ENCODE measurements around the gene GCC1.
"Not testable (repeated sequence)": the region's sequence is repeated elsewhere in the genome, so short reads cannot be mapped to it uniquely, and the experiment has no call there.

GCC1 gene

DNA sequence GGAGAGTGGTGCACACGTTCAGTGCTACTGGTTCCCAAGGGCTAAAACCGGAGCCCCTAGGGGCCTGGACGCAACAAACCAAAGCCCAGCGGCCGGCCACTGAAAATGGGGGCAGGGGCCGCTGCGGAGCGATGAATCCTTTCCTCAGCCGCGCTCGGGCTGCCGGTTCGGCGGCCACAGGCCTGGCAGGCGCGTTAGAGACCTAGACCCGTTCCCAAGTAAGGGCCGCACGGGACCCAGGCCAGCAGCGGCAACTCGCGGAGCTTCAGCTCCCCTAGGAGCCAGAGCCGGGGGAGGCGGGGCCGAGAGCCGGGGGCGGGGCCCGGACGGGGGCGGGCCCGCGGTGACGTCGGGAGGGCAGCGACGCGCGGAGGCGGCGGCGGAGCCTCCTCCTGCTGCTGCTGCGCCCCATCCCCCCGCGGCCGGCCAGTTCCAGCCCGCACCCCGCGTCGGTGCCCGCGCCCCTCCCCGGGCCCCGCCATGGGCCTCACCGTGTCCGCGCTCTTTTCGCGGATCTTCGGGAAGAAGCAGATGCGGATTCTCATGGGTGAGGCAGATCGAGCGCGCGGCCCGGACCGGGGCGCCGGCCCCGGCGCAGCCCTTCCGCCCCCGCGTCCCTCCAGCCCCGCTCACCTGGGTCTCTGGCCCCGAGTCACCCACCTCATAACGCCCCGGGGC lies 2.8 kb upstream of the GCC1 start, which contains the start of gene ARF5:
TSS of gene ARF5 (plus strand) at position 393 of the 678 bp plus-strand sequence. CDS start at position 481, 88 bp downstream.
- H3K27ac ChIP-seq (ENCODE audit: low read depth, low read length): peak within 1 kb of the TSS; percentile 95
- peak within 1 kb of the TSS; percentile 92 for H3K4me3 ChIP-seq (ENCODE audit: low read length)
- peaks cover 8% of the 10 kb centered on the region for H3K36me3 ChIP-seq (ENCODE audit: control insufficient read depth, insufficient read depth, low read length)
- H3K4me1 ChIP-seq (ENCODE audit: control insufficient read depth, insufficient read depth, low read length): peaks cover 27% of the 10 kb centered on the region
- peak within 1 kb of the TSS; percentile 76 for H3K9ac ChIP-seq (ENCODE audit: low read length)
- H3K27me3 ChIP-seq (ENCODE audit: control insufficient read depth, insufficient read depth, low read length): no peaks in the 10 kb centered on the region

GRCh38 chr7:127587663-127588018 lies 2.2 kb upstream of the GCC1 start:
- no peaks in the 10 kb centered on the region for H3K27me3 ChIP-seq (ENCODE audit: control insufficient read depth, insufficient read depth, low read length)
- H3K4me1 ChIP-seq (ENCODE audit: control insufficient read depth, insufficient read depth, low read length): peaks cover 31% of the 10 kb centered on the region
- peaks cover 13% of the 10 kb centered on the region for H3K36me3 ChIP-seq (ENCODE audit: control insufficient read depth, insufficient read depth, low read length)
- H3K27ac ChIP-seq (ENCODE audit: low read depth, low read length): peak overlapping the region; percentile 95
- peak overlapping the region; percentile 69 for H3K4me3 ChIP-seq (ENCODE audit: low read length)
- H3K9ac ChIP-seq (ENCODE audit: low read length): peak overlapping the region; percentile 34

DNA sequence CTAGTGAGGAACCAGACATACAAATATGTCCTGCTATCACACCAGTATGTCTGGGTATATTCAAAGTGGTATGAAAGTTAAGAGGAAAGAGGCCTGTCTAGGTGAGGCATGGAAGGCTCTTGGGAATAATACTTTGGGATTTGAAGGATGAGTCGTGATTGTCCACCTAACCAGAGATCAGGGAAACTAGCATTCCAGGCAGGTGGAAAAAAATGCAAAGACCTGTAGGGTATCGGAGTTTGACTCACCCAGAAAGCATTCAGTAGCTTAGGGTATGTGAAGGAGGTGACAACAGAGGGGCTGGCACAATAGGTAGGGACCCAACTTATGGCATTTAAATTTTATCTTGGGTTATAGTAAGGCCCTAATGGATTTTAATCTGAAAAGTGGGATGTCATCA lies 950 bp upstream of the GCC1 start:
- Histone ChIP-seq H3K9ac (ENCODE audit: low read length) (no peak overlapping the region), H3K27me3 (ENCODE audit: control insufficient read depth, insufficient read depth, low read length) (no peaks in the 10 kb centered on the region), H3K4me1 (ENCODE audit: control insufficient read depth, insufficient read depth, low read length) (peaks cover 40% of the 10 kb centered on the region), H3K27ac (ENCODE audit: low read depth, low read length) (peak overlapping the region; percentile 84), H3K36me3 (ENCODE audit: control insufficient read depth, insufficient read depth, low read length) (peaks cover 19% of the 10 kb centered on the region), H3K4me3 (ENCODE audit: low read length) (peak overlapping the region; percentile 71)

DNA sequence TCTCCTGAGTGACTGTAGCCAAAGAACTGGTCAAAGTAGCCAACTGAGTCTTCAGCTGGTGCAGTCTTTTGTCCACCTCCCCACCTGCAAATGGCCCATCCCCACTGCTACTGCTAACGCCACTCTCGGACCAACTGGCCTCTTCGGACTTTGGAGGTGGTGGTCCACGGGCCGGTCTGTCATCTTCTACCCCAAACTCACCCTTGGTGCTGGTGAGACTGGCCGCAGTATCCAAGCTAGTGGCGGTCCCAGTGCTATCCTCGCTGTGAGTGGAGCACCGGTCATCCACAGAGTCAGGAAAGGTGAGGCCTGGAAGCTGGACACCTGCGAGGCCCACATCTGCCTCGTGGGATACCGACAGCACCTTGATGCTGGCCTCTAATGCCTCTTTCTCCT lies 750 bp downstream of the GCC1 start:
- Histone ChIP-seq H3K9ac (ENCODE audit: low read length) (peak overlapping the region; percentile 25), H3K4me3 (ENCODE audit: low read length) (peak overlapping the region; percentile 71), H3K36me3 (ENCODE audit: control insufficient read depth, insufficient read depth, low read length) (peaks cover 18% of the 10 kb centered on the region), H3K27ac (ENCODE audit: low read depth, low read length) (peak overlapping the region; percentile 84), H3K27me3 (ENCODE audit: control insufficient read depth, insufficient read depth, low read length) (no peaks in the 10 kb centered on the region), H3K4me1 (ENCODE audit: control insufficient read depth, insufficient read depth, low read length) (peaks cover 40% of the 10 kb centered on the region)

DNA sequence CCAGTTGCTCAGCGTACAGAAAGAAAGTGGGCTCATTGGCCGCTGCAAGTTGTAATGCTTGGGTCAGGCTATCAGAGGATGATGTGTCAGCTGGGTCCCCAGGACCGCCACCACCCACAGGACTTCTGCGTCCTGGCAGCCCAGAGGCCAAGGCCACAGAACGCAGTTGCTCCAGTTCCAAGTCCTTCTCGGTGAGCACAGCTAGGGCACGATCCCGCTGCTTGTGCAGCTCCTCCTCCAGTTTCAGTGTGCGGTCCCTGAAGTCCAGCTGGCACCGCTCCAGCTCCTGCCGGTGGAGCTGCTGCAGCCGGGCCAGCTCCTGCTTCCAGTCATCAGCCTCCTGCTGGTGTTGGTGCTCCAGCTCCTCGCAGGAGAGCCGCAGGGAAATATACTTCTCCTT lies 3.0 kb downstream of the GCC1 start:
- Histone ChIP-seq H3K9ac (ENCODE audit: low read length) (no peak overlapping the region), H3K27me3 (ENCODE audit: control insufficient read depth, insufficient read depth, low read length) (no peaks in the 10 kb centered on the region), H3K27ac (ENCODE audit: low read depth, low read length) (no peak overlapping the region), H3K36me3 (ENCODE audit: control insufficient read depth, insufficient read depth, low read length) (peaks cover 18% of the 10 kb centered on the region), H3K4me3 (ENCODE audit: low read length) (no peak overlapping the region), H3K4me1 (ENCODE audit: control insufficient read depth, insufficient read depth, low read length) (peaks cover 43% of the 10 kb centered on the region)

- Histone ChIP-seq H3K4me3 (ENCODE audit: low read length) (no peak overlapping the region), H3K4me1 (ENCODE audit: control insufficient read depth, insufficient read depth, low read length) (peaks cover 43% of the 10 kb centered on the region), H3K9ac (ENCODE audit: low read length) (no peak overlapping the region), H3K36me3 (ENCODE audit: control insufficient read depth, insufficient read depth, low read length) (peaks cover 18% of the 10 kb centered on the region), H3K27me3 (ENCODE audit: control insufficient read depth, insufficient read depth, low read length) (no peaks in the 10 kb centered on the region), H3K27ac (ENCODE audit: low read depth, low read length) (no peak overlapping the region)
Observed at GRCh38 chr7:127581716-127582115, 3.7 kb downstream of the GCC1 start.

DNA sequence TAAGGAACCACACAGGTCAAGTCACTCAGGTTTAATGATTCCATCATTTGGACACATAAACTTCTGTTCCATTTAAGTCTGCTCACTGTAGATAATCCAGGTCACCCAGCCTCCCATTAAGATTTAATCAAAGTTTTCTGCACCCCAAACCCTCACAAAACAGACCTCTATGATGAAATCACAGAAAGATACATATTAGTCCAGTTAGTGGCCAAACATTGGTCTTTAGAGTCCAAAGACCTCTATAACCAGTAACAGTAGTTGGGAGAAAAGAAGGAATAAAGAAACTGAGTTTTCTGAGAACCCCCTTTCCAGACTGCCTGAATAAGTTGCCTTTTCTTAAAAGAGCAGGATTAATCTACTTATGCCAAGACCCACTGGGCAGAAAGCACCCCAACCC lies 4.8 kb downstream of the GCC1 start:
- no peak overlapping the region for H3K4me3 ChIP-seq (ENCODE audit: low read length)
- no peak overlapping the region for H3K9ac ChIP-seq (ENCODE audit: low read length)
- peaks cover 18% of the 10 kb centered on the region for H3K36me3 ChIP-seq (ENCODE audit: control insufficient read depth, insufficient read depth, low read length)
- H3K27ac ChIP-seq (ENCODE audit: low read depth, low read length): no peak overlapping the region
- no peaks in the 10 kb centered on the region for H3K27me3 ChIP-seq (ENCODE audit: control insufficient read depth, insufficient read depth, low read length)
- H3K4me1 ChIP-seq (ENCODE audit: control insufficient read depth, insufficient read depth, low read length): peaks cover 40% of the 10 kb centered on the region

GRCh38 chr7:127578711-127579275 lies 6.6 kb downstream of the GCC1 start:
- peak overlapping the region; percentile 34 for H3K27ac ChIP-seq (ENCODE audit: low read depth, low read length)
- H3K36me3 ChIP-seq (ENCODE audit: control insufficient read depth, insufficient read depth, low read length): peaks cover 18% of the 10 kb centered on the region
- H3K4me3 ChIP-seq (ENCODE audit: low read length): no peak overlapping the region
- no peak overlapping the region for H3K9ac ChIP-seq (ENCODE audit: low read length)
- peaks cover 29% of the 10 kb centered on the region for H3K4me1 ChIP-seq (ENCODE audit: control insufficient read depth, insufficient read depth, low read length)
- H3K27me3 ChIP-seq (ENCODE audit: control insufficient read depth, insufficient read depth, low read length): no peaks in the 10 kb centered on the region

DNA sequence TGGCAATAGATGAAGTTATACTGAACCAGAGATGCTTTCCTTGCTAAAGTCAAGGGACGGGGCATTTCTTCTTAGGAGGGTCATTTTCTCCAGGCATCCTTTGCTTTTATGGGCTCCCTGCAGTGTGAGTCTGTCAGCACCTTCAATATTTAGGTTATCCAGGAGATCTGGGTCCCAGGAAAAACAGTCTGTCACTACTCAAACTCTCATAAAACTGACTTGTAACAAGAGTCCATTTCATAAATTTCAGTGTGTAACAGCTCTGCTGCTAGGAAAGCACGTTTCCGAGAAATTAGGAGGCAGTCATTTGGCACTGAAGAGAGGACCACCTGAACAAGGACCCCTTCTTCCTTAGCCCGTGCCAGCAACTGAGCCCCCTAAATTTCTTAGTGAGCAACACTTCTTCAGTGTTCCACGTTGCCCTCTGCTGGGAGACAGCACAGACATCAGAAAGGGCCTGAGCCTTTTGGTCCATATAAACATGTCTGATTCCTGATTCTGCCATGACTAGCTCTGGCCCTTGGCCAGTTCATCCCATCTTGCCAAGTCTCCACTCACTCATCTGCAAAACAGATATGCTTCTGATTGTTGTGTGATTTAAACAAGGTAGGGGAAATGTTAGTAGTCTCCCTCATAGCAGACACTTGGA lies 7.2 kb downstream of the GCC1 start:
- H3K4me1 ChIP-seq (ENCODE audit: control insufficient read depth, insufficient read depth, low read length): peaks cover 23% of the 10 kb centered on the region
- peak overlapping the region; percentile 34 for H3K27ac ChIP-seq (ENCODE audit: low read depth, low read length)
- H3K27me3 ChIP-seq (ENCODE audit: control insufficient read depth, insufficient read depth, low read length): no peaks in the 10 kb centered on the region
- H3K4me3 ChIP-seq (ENCODE audit: low read length): no peak overlapping the region
- H3K9ac ChIP-seq (ENCODE audit: low read length): peak overlapping the region; percentile 11
- peaks cover 18% of the 10 kb centered on the region for H3K36me3 ChIP-seq (ENCODE audit: control insufficient read depth, insufficient read depth, low read length)

- Histone ChIP-seq H3K27me3 (ENCODE audit: control insufficient read depth, insufficient read depth, low read length) (no peaks in the 10 kb centered on the region), H3K27ac (ENCODE audit: low read depth, low read length) (no peak overlapping the region), H3K4me1 (ENCODE audit: control insufficient read depth, insufficient read depth, low read length) (no peaks in the 10 kb centered on the region), H3K9ac (ENCODE audit: low read length) (no peak overlapping the region), H3K36me3 (ENCODE audit: control insufficient read depth, insufficient read depth, low read length) (no peaks in the 10 kb centered on the region), H3K4me3 (ENCODE audit: low read length) (no peak overlapping the region)
Observed at GRCh38 chr7:127571741-127572505, 13.5 kb downstream of the GCC1 start.

- not testable (repeated sequence) for H3K36me3 ChIP-seq (ENCODE audit: control insufficient read depth, insufficient read depth, low read length); H3K27ac ChIP-seq (ENCODE audit: low read depth, low read length); H3K4me3 ChIP-seq (ENCODE audit: low read length); H3K9ac ChIP-seq (ENCODE audit: low read length); H3K27me3 ChIP-seq (ENCODE audit: control insufficient read depth, insufficient read depth, low read length); H3K4me1 ChIP-seq (ENCODE audit: control insufficient read depth, insufficient read depth, low read length)
Observed at GRCh38 chr7:127568034-127568433, 17.4 kb downstream of the GCC1 start.

GRCh38 chr7:127566242-127566641 lies 19.2 kb downstream of the GCC1 start:
- Histone ChIP-seq H3K4me3 (ENCODE audit: low read length) (no peak overlapping the region), H3K36me3 (ENCODE audit: control insufficient read depth, insufficient read depth, low read length) (no peaks in the 10 kb centered on the region), H3K4me1 (ENCODE audit: control insufficient read depth, insufficient read depth, low read length) (no peaks in the 10 kb centered on the region), H3K27ac (ENCODE audit: low read depth, low read length) (no peak overlapping the region), H3K9ac (ENCODE audit: low read length) (no peak overlapping the region), H3K27me3 (ENCODE audit: control insufficient read depth, insufficient read depth, low read length) (no peaks in the 10 kb centered on the region)
